SK-N-SH (cell line): ENCODE measurements around the gene FLCN. TPM values are rescaled to one million over a fixed set of nuclear protein-coding genes. Genes with fewer than 3 reads are reported as not detected.

Source experiments
- CTCF ChIA-PET: fragments of 300-600, 350-600 bp; formaldehyde crosslinking; extraction: SDS; loops from one replicate; lab custom pipeline; 2021; lab: Yijun Ruan, JAX
- POLR2A ChIA-PET: fragments of 350-600 bp; sonication (Branson Sonifier 250); formaldehyde crosslinking; extraction: SDS; loops from one replicate; lab custom pipeline; 2020; ENCODE audit warnings: antibody characterized with exemption, inconsistent platforms; lab: Yijun Ruan, JAX
- DNase-seq: peaks from one replicate; pipeline ENCODE4 v3.0.0; 2012
- H2AFZ ChIP-seq: fragments of 200-600 bp; sonication (generic); 2 replicates; pipeline ENCODE4 v1.8.1; 2016; ENCODE audit warnings: antibody characterized with exemption, mild to moderate bottlenecking, low read depth
- H3F3A ChIP-seq: fragments of 200-600 bp; sonication (generic); replicated peaks from 2 replicates; pipeline ENCODE3; 2016; ENCODE audit warnings: antibody characterized with exemption, mild to moderate bottlenecking; ENCODE audit not compliant: insufficient read depth
- H3K27ac ChIP-seq, 2 experiments: fragments of 200-500 bp in 1 of 2; fragments of 200-600 bp in 1 of 2; sonication (Bioruptor generic) in 1 of 2; sonication (generic), shearing (Covaris generic) in 1 of 2; 2 replicates each; pipeline versions ENCODE4 v1.5.1 to v1.6.1; 2014 to 2016; ENCODE audit warnings: low read depth in 2 of 2, inconsistent platforms in 1 of 2, low read length in 1 of 2, mild to moderate bottlenecking in 1 of 2, mixed read lengths in 1 of 2
- H3K27me3 ChIP-seq: fragments of 200-600 bp; sonication (generic), shearing (Covaris generic); 2 replicates; pipeline ENCODE4 v1.6.1; 2016; ENCODE audit warnings: mixed run types; ENCODE audit not compliant: insufficient read depth
- H3K36me3 ChIP-seq, 2 experiments: fragments of 200-500 bp in 1 of 2; fragments of 200-600 bp in 1 of 2; sonication (Bioruptor generic) in 1 of 2; sonication (generic) in 1 of 2; replicated peaks in 1 of 2; 2 replicates each; pipeline versions ENCODE3 to v1.5.1; 2014 to 2016; ENCODE audit warnings: low read length in 1 of 2, mild to moderate bottlenecking in 1 of 2; ENCODE audit not compliant: insufficient read depth in 2 of 2, control insufficient read depth in 1 of 2
- H3K4me1 ChIP-seq, 2 experiments: fragments of 200-500 bp in 1 of 2; fragments of 200-600 bp in 1 of 2; sonication (Bioruptor generic) in 1 of 2; sonication (generic), shearing (Covaris generic) in 1 of 2; 2 replicates each; pipeline versions ENCODE4 v1.5.1 to v1.6.1; 2014 to 2016; ENCODE audit warnings: low read depth in 1 of 2, low read length in 1 of 2, mixed run types in 1 of 2; ENCODE audit not compliant: insufficient read depth in 2 of 2, control insufficient read depth in 1 of 2
- H3K4me2 ChIP-seq: fragments of 200-600 bp; sonication (generic), shearing (Covaris generic); 2 replicates; pipeline ENCODE4 v1.6.1; 2017; ENCODE audit warnings: mixed run types
- H3K4me3 ChIP-seq, 2 experiments: fragments of 200-500 bp in 1 of 2; fragments of 200-600 bp in 1 of 2; sonication (Bioruptor generic) in 1 of 2; sonication (generic), shearing (Covaris generic) in 1 of 2; 2 replicates each; pipeline versions ENCODE4 v1.5.1 to v1.8.1; 2014 to 2016; ENCODE audit warnings: low read depth in 2 of 2, inconsistent platforms in 1 of 2, low read length in 1 of 2, mild to moderate bottlenecking in 1 of 2, mixed read lengths in 1 of 2, moderate library complexity in 1 of 2
- H3K79me2 ChIP-seq: fragments of 200-600 bp; sonication (generic); 2 replicates; pipeline ENCODE4 v1.8.1; 2017; ENCODE audit warnings: mild to moderate bottlenecking; ENCODE audit not compliant: insufficient read depth
- H3K9ac ChIP-seq: fragments of 200-600 bp; sonication (generic); 2 replicates; pipeline ENCODE4 v1.6.1; 2017; ENCODE audit warnings: mixed run types
- H3K9me2 ChIP-seq: fragments of 200-600 bp; sonication (generic); 2 replicates; pipeline ENCODE4 v1.6.1; 2017; ENCODE audit warnings: mixed run types
- H3K9me3 ChIP-seq: fragments of 200-600 bp; sonication (generic); 2 replicates; pipeline ENCODE4 v1.6.1; 2017; ENCODE audit warnings: mixed run types, mild to moderate bottlenecking, moderate library complexity
- H4K20me1 ChIP-seq: fragments of 200-600 bp; sonication (generic); 2 replicates; pipeline ENCODE4 v1.6.1; 2017; ENCODE audit warnings: mild to moderate bottlenecking, mixed run types; ENCODE audit not compliant: insufficient read depth
- CHD2 ChIP-seq: fragments of 150-350 bp; IDR thresholded peaks from 2 replicates; pipeline ENCODE4 v1.6.1; 2018; ENCODE audit warnings: low read length; ENCODE audit not compliant: partially characterized antibody
- ELF1 ChIP-seq: IDR thresholded peaks from 2 replicates; pipeline ENCODE4 v1.4.0; 2012
- EP300 ChIP-seq, 2 experiments: IDR thresholded peaks; 2 replicates each; pipeline versions ENCODE4 v1.4.0 to v1.6.1; 2012; ENCODE audit warnings: borderline replicate concordance in 1 of 2, low read depth in 1 of 2, low read length in 1 of 2
- EZH2phosphoT487 ChIP-seq: fragments of 200-600 bp; sonication (generic); IDR thresholded peaks from 2 replicates; pipeline ENCODE4 v1.6.1; 2017; ENCODE audit warnings: low read depth, mixed run types, mild to moderate bottlenecking, antibody characterized with exemption, moderate library complexity, borderline replicate concordance
- FOXM1 ChIP-seq: IDR thresholded peaks from 2 replicates; pipeline ENCODE4 v1.4.0; 2012; ENCODE audit warnings: low read depth, mild to moderate bottlenecking
- GABPA ChIP-seq: IDR thresholded peaks from 2 replicates; pipeline ENCODE4 v1.4.0; 2012; ENCODE audit warnings: low read depth, mild to moderate bottlenecking
- MXI1 ChIP-seq: IDR thresholded peaks from 2 replicates; pipeline ENCODE4 v1.6.1; 2012; ENCODE audit warnings: mild to moderate bottlenecking, low read depth, low read length, improper control_type of control experiment
- POLR2AphosphoS5 ChIP-seq: IDR thresholded peaks from 2 replicates; pipeline ENCODE4 v1.6.1; 2012; ENCODE audit warnings: low read depth, low read length
- RAD21 ChIP-seq: IDR thresholded peaks from 2 replicates; pipeline ENCODE4 v1.6.1; 2012; ENCODE audit warnings: mild to moderate bottlenecking, low read length
- SIN3A ChIP-seq: IDR thresholded peaks from 2 replicates; pipeline ENCODE4 v1.6.1; 2012; ENCODE audit warnings: low read depth, mild to moderate bottlenecking, low read length, moderate library complexity, borderline replicate concordance
- SMC3 ChIP-seq: IDR thresholded peaks from 2 replicates; pipeline ENCODE4 v1.6.1; 2012; ENCODE audit warnings: low read depth, low read length, improper control_type of control experiment
- TCF12 ChIP-seq: IDR thresholded peaks from 2 replicates; pipeline ENCODE4 v1.4.0; 2012
- TEAD4 ChIP-seq: IDR thresholded peaks from 2 replicates; pipeline ENCODE4 v1.4.0; 2012; ENCODE audit warnings: mild to moderate bottlenecking, borderline replicate concordance; ENCODE audit not compliant: insufficient read depth
- YY1 ChIP-seq: IDR thresholded peaks from 2 replicates; pipeline ENCODE4 v1.4.0; 2012; ENCODE audit warnings: low read depth, mild to moderate bottlenecking
- WGBS: methylation state at CpG from one replicate; pipeline ENCODE4 v1.1.6; 2017; ENCODE audit warnings: low lambda C conversion rate; 5-methylcytosine and 5-hydroxymethylcytosine counted together
- polyA plus RNA-seq, 3 experiments: library from polyadenylated mRNA; depleted of rRNA; stranded (reverse); fragments of >200 nt; gene quantifications; 2 replicates each; pipeline ENCODE4 v1.2.3, GENCODE V29; 2012
- TF ChIP-seq, protein P1 (sequence below): fragments of 150-350 bp; IDR thresholded peaks from 2 replicates; pipeline ENCODE4 v1.6.1; 2017; ENCODE audit warnings: antibody characterized with exemption, low read length, low read depth, borderline replicate concordance
- TF ChIP-seq, protein P2 (sequence below): fragments of 200-600 bp; sonication (generic); IDR thresholded peaks from 2 replicates; pipeline ENCODE4 v1.6.1; 2017; ENCODE audit warnings: antibody characterized with exemption, mild to moderate bottlenecking, moderate library complexity
- TF ChIP-seq, protein P3 (sequence below): IDR thresholded peaks from 2 replicates; pipeline ENCODE4 v1.4.0; 2012; ENCODE audit warnings: low read depth, borderline replicate concordance
- TF ChIP-seq, protein P4 (sequence below): IDR thresholded peaks from 2 replicates; pipeline ENCODE4; 2012

FLCN gene
- polyA plus RNA-seq, 1 of the 3 experiments (the other 2 are of a cell fraction) = 14.6 TPM

DNA sequence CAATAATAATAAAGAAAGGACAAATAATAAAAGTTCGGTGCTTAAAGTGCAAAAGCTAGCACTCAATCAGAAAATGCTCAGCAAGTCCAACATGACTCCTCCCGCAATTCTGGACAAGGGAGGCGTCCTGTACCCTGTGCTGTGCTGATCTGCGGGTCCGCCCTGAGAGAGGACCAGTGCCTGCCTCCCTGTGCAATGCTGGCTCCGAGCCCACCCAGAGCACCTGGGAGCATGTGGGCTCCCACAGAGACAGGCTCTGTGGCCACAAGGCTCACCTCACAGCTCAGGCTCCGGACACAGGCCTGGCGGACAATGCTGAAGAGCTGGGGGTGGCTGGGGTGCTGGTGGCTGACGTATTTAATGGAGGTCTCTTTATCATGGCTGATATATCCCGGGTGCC is 11.1 kb downstream of the FLCN start:
- DNase-seq = no peak
- Histone ChIP-seq H3K9ac (no peak overlapping the region), H3K9me3 (no peaks in the 10 kb centered on the region), H3K4me1 (no peaks in the 10 kb centered on the region), H3K79me2 (no peaks in the 10 kb centered on the region; the same call in 1 of the 2 replicates), H3K27ac (no peak overlapping the region), H2AFZ (no peak overlapping the region), H3K36me3 (peaks cover 36 to 62% of the 10 kb centered on the region in 2 experiments), H3K4me2 (no peak overlapping the region), H3K27me3 (no peaks in the 10 kb centered on the region), H3K9me2 (no peaks in the 10 kb centered on the region), H3F3A (no peaks in the 10 kb centered on the region), H3K4me3 (no peak overlapping the region), H4K20me1 (no peaks in the 10 kb centered on the region)
- 88% methylated on average over 9 of the region's 10 CpGs for WGBS
- ChIA-PET POLR2A (no interaction called here), CTCF (no interaction called here)
- TF ChIP-seq SMC3 (no peak), POLR2AphosphoS5 (no peak), YY1 (no peak), TEAD4 (no peak), FOXM1 (no peak), GABPA (no peak), EZH2phosphoT487 (no peak), CHD2 (no peak), ELF1 (no peak), EP300 (IDR thresholded peaks at IDR 0.05; ENCODE audit: borderline replicate concordance in 1 of 2, low read depth in 1 of 2, low read length in 1 of 2) (no peak), MXI1 (no peak), TCF12 (no peak), RAD21 (no peak), SIN3A (no peak)
- TF ChIP-seq, protein P1, sequence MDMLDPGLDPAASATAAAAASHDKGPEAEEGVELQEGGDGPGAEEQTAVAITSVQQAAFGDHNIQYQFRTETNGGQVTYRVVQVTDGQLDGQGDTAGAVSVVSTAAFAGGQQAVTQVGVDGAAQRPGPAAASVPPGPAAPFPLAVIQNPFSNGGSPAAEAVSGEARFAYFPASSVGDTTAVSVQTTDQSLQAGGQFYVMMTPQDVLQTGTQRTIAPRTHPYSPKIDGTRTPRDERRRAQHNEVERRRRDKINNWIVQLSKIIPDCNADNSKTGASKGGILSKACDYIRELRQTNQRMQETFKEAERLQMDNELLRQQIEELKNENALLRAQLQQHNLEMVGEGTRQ = no peak
- TF ChIP-seq, protein P2, sequence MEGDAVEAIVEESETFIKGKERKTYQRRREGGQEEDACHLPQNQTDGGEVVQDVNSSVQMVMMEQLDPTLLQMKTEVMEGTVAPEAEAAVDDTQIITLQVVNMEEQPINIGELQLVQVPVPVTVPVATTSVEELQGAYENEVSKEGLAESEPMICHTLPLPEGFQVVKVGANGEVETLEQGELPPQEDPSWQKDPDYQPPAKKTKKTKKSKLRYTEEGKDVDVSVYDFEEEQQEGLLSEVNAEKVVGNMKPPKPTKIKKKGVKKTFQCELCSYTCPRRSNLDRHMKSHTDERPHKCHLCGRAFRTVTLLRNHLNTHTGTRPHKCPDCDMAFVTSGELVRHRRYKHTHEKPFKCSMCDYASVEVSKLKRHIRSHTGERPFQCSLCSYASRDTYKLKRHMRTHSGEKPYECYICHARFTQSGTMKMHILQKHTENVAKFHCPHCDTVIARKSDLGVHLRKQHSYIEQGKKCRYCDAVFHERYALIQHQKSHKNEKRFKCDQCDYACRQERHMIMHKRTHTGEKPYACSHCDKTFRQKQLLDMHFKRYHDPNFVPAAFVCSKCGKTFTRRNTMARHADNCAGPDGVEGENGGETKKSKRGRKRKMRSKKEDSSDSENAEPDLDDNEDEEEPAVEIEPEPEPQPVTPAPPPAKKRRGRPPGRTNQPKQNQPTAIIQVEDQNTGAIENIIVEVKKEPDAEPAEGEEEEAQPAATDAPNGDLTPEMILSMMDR = no peak
- TF ChIP-seq, protein P3, sequence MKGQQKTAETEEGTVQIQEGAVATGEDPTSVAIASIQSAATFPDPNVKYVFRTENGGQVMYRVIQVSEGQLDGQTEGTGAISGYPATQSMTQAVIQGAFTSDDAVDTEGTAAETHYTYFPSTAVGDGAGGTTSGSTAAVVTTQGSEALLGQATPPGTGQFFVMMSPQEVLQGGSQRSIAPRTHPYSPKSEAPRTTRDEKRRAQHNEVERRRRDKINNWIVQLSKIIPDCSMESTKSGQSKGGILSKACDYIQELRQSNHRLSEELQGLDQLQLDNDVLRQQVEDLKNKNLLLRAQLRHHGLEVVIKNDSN = no peak
- TF ChIP-seq, protein P4, sequence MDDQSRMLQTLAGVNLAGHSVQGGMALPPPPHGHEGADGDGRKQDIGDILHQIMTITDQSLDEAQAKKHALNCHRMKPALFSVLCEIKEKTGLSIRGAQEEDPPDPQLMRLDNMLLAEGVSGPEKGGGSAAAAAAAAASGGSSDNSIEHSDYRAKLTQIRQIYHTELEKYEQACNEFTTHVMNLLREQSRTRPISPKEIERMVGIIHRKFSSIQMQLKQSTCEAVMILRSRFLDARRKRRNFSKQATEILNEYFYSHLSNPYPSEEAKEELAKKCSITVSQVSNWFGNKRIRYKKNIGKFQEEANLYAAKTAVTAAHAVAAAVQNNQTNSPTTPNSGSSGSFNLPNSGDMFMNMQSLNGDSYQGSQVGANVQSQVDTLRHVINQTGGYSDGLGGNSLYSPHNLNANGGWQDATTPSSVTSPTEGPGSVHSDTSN = no peak
